A549 (cell line): ENCODE measurements around the gene GRIN2D. TPM values are rescaled to one million over a fixed set of nuclear protein-coding genes. Genes with fewer than 3 reads are reported as not detected.

ENCODE experiments used
- ATAC-seq, 2 experiments: fragments of 200-7000 bp in 1 of 2; fragments of >200 bp in 1 of 2; cut with Nextera tagmentation in 1 of 2; cut with Tn5 transposase in 1 of 2; 3 replicates each; pipeline versions ENCODE4 v1.8.0 to v1.9.1; 2018 to 2020; ENCODE audit warnings: mild to moderate bottlenecking in 1 of 2, moderate library complexity in 1 of 2
- CTCF ChIA-PET: fragments of 300-600 bp; sonication (Branson Sonifier 250); formaldehyde crosslinking; extraction: SDS; loops from one replicate; lab custom pipeline; 2021; ENCODE audit warnings: antibody characterized with exemption, inconsistent platforms; lab: Yijun Ruan, JAX
- POLR2A ChIA-PET: fragments of 350-600 bp; formaldehyde crosslinking; extraction: SDS; loops from one replicate; lab custom pipeline; 2021; ENCODE audit warnings: antibody characterized with exemption, inconsistent platforms; lab: Yijun Ruan, JAX
- DNase-seq, 2 experiments: peaks; one replicate each; pipeline versions ENCODE4 v3.0.0 to v3.0.0-alpha.2; 2011 to 2016; ENCODE audit warnings: low read depth in 1 of 2, low spot score in 1 of 2
- FAIRE-seq: peaks from 2 replicates; lab custom pipeline; 2011; peaks lifted over from hg19 to GRCh38; lab: Jason Lieb, UNC
- H3K27ac ChIP-seq, 2 experiments: fragments of >200 bp; sonication (Bioruptor Twin); formaldehyde crosslinking; 3 replicates each; pipeline ENCODE4 v1.5.1; 2016 to 2017
- H3K4me1 ChIP-seq: fragments of >200 bp; sonication (Bioruptor Twin); formaldehyde crosslinking; 3 replicates; pipeline ENCODE4 v1.6.1; 2016
- H3K4me2 ChIP-seq: fragments of >200 bp; sonication (Bioruptor Twin); formaldehyde crosslinking; 3 replicates; pipeline ENCODE4 v1.6.1; 2016
- H3K4me3 ChIP-seq: fragments of >200 bp; sonication (Bioruptor Twin); formaldehyde crosslinking; 3 replicates; pipeline ENCODE4 v1.5.1; 2016
- H3K9me3 ChIP-seq: fragments of >200 bp; sonication (Bioruptor Twin); formaldehyde crosslinking; 3 replicates; pipeline ENCODE4 v1.6.1; 2016
- ATOH8 ChIP-seq: fragments of 250-450 bp; sonication (Bioruptor Pico); IDR thresholded peaks from 2 replicates; pipeline ENCODE4 v1.5.0; 2020; ENCODE audit warnings: low read depth, mild to moderate bottlenecking, moderate library complexity
- CEBPB ChIP-seq, 2 experiments: fragments of >200 bp in 1 of 2; sonication (Bioruptor Twin) in 1 of 2; formaldehyde crosslinking in 1 of 2; IDR thresholded peaks; 2 replicates each; pipeline ENCODE4 v1.6.1; 2012 to 2016
- EHF ChIP-seq: fragments of 250-450 bp; sonication (Bioruptor Pico); IDR thresholded peaks from 2 replicates; pipeline ENCODE4 v1.5.0; 2020; ENCODE audit warnings: mild to moderate bottlenecking
- EHMT2 ChIP-seq: fragments of 200-600 bp; sonication (generic); IDR thresholded peaks from 2 replicates; pipeline ENCODE4 v1.6.1; 2016; ENCODE audit warnings: antibody characterized with exemption, low read depth, mild to moderate bottlenecking, moderate library complexity
- ELK1 ChIP-seq: fragments of 150-350 bp; IDR thresholded peaks from 2 replicates; pipeline ENCODE4 v1.6.1; 2014; ENCODE audit warnings: low read depth, mild to moderate bottlenecking, low read length
- EP300 ChIP-seq, 2 experiments: fragments of >200 bp; sonication (Bioruptor Twin); formaldehyde crosslinking; IDR thresholded peaks; 2 replicates in 1 of 2; 3 replicates in 1 of 2; pipeline ENCODE4 v1.6.1; 2016 to 2017
- GATA3 ChIP-seq: IDR thresholded peaks from 2 replicates; pipeline ENCODE4 v1.6.1; 2012; ENCODE audit warnings: borderline replicate concordance
- HES2 ChIP-seq: fragments of >200 bp; sonication (Bioruptor Twin); formaldehyde crosslinking; IDR thresholded peaks from 2 replicates; pipeline ENCODE4 v1.6.1; 2016
- HEYL ChIP-seq: fragments of 250-450 bp; sonication (Bioruptor Pico); IDR thresholded peaks from 2 replicates; pipeline ENCODE4 v1.8.0; 2021; ENCODE audit warnings: mild to moderate bottlenecking, moderate library complexity
- HOXA7 ChIP-seq: fragments of 250-450 bp; sonication (Bioruptor Pico); IDR thresholded peaks from 2 replicates; pipeline ENCODE4 v1.5.0; 2020; ENCODE audit warnings: mild to moderate bottlenecking, moderate library complexity
- HOXB13 ChIP-seq: fragments of 250-450 bp; sonication (Bioruptor Pico); IDR thresholded peaks from 2 replicates; pipeline ENCODE4 v1.5.0; 2020; ENCODE audit warnings: low read depth, mild to moderate bottlenecking, moderate library complexity
- JUN ChIP-seq, 2 experiments: fragments of >200 bp; sonication (Bioruptor Twin); formaldehyde crosslinking; IDR thresholded peaks; 2 replicates in 1 of 2; 3 replicates in 1 of 2; pipeline ENCODE4 v1.6.1; 2016 to 2017
- JUNB ChIP-seq: fragments of >200 bp; sonication (Bioruptor Twin); formaldehyde crosslinking; IDR thresholded peaks from 2 replicates; pipeline ENCODE4 v1.6.1; 2016
- KDM5A ChIP-seq: fragments of 200-600 bp; sonication (generic); IDR thresholded peaks from 2 replicates; pipeline ENCODE4 v1.6.1; 2016; ENCODE audit warnings: antibody characterized with exemption, mild to moderate bottlenecking
- MAFK ChIP-seq: fragments of 450-650 bp; IDR thresholded peaks from 2 replicates; pipeline ENCODE4 v1.6.1; 2014; ENCODE audit not compliant: partially characterized antibody
- MYC ChIP-seq: IDR thresholded peaks from 2 replicates; pipeline ENCODE4 v1.6.1; 2012; ENCODE audit warnings: mild to moderate bottlenecking, inconsistent platforms, low read length, improper control_type of control experiment, borderline replicate concordance
- NPAS2 ChIP-seq: fragments of 250-450 bp; sonication (Bioruptor Pico); IDR thresholded peaks from 2 replicates; pipeline ENCODE4 v1.8.0; 2022; ENCODE audit warnings: mild to moderate bottlenecking, moderate library complexity, borderline replicate concordance
- RAD21 ChIP-seq, 2 experiments: fragments of >200 bp in 1 of 2; sonication (Bioruptor Twin) in 1 of 2; formaldehyde crosslinking in 1 of 2; IDR thresholded peaks in 1 of 2; conservative IDR thresholded peaks in 1 of 2; 2 replicates in 1 of 2; 3 replicates in 1 of 2; pipeline ENCODE4 v1.6.1; 2012 to 2018; ENCODE audit warnings: inconsistent platforms in 1 of 2
- RCOR1 ChIP-seq: fragments of 150-350 bp; IDR thresholded peaks from 2 replicates; pipeline ENCODE4 v1.6.1; 2014; ENCODE audit warnings: antibody characterized with exemption, low read length, low read depth
- RFX5 ChIP-seq: fragments of 450-650 bp; IDR thresholded peaks from 2 replicates; pipeline ENCODE4 v1.7.1; 2014; ENCODE audit warnings: antibody characterized with exemption, mild to moderate bottlenecking, moderate library complexity
- SMC3 ChIP-seq: fragments of >200 bp; sonication (Bioruptor Twin); formaldehyde crosslinking; IDR thresholded peaks from 3 replicates; pipeline ENCODE4 v1.6.1; 2018; ENCODE audit warnings: inconsistent platforms
- TFCP2L1 ChIP-seq: fragments of 250-450 bp; sonication (Bioruptor Pico); IDR thresholded peaks from 2 replicates; pipeline ENCODE4 v1.5.0; 2021; ENCODE audit warnings: mild to moderate bottlenecking
- ZFP36 ChIP-seq: fragments of 450-650 bp; IDR thresholded peaks from 2 replicates; pipeline ENCODE4 v1.6.1; 2014; ENCODE audit warnings: borderline replicate concordance; ENCODE audit not compliant: partially characterized antibody
- ZSCAN20 ChIP-seq: fragments of 250-450 bp; sonication (Bioruptor Pico); IDR thresholded peaks from 2 replicates; pipeline ENCODE4 v1.8.0; 2022; ENCODE audit warnings: mild to moderate bottlenecking, moderate library complexity
- WGBS: methylation state at CpG from one replicate; pipeline ENCODE4 v1.1.6; 2017; ENCODE audit errors: missing lambda C conversion rate; 5-methylcytosine and 5-hydroxymethylcytosine counted together
- polyA plus RNA-seq, 4 experiments: library from polyadenylated mRNA; depleted of rRNA in 3 of 4; stranded (reverse); fragments of >200 nt; fragmentation: RNase III in 1 of 4; extraction: RNeasy Plus Mini Kit Qiagen cat#74134 plus additional on column Dnase treatment in 1 of 4; gene quantifications; 2 replicates in 3 of 4; 3 replicates in 1 of 4; pipeline ENCODE4 v1.2.3, GENCODE V29; 2011 to 2017
- TF ChIP-seq, protein P1 (sequence below): IDR thresholded peaks from 2 replicates; pipeline ENCODE4 v1.6.1; 2012; ENCODE audit warnings: low read depth, borderline replicate concordance
- TF ChIP-seq, protein P2 (sequence below): fragments of >200 bp; sonication (Bioruptor Twin); formaldehyde crosslinking; IDR thresholded peaks from 3 replicates; pipeline ENCODE4 v1.6.1; 2016
- TF ChIP-seq, protein P3 (sequence below): fragments of 200-600 bp; sonication (generic); IDR thresholded peaks from 2 replicates; pipeline ENCODE4 v1.6.1; 2016; ENCODE audit warnings: antibody characterized with exemption, mild to moderate bottlenecking, moderate library complexity

Gene GRIN2D
- polyA plus RNA-seq, 2 of the 4 experiments (the other 2 are of a cell fraction): 2.6 to 6.3 TPM

DNA sequence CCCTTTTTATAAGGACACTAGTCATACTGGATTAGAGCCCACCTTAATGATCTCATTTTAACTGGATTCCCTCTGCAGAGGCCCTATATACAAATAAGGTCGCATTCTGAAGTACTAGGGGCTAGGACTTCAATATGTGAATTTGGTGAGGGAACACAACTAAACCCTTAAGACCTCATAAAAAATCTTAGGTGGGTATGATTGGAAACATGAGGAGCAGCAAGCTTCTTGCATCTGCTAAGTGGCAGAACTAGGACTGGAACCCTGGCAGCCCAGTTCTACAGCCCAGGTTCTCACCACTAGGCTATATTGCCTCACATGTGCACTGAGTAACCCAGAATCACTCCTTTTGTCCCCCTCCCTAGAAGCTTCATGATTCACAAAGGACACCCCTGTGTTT lies 35.2 kb downstream of the GRIN2D start:
- ChIA-PET POLR2A (no interaction called here), CTCF (interaction anchor here (1.0 to 1.1 kb wide), 3 partner anchors 13 to 37 kb away, joined by 3 to 4 read pairs (median 4); partner anchors contain the start of gene KDELR1)
- TF ChIP-seq CEBPB (IDR thresholded peaks at IDR 0.05) (no peak), HOXA7 (CRISPR knock-in tag) (no peak), NPAS2 (CRISPR knock-in tag) (no peak), TFCP2L1 (no peak), HOXB13 (CRISPR knock-in tag) (no peak)
- TF ChIP-seq, protein P1, sequence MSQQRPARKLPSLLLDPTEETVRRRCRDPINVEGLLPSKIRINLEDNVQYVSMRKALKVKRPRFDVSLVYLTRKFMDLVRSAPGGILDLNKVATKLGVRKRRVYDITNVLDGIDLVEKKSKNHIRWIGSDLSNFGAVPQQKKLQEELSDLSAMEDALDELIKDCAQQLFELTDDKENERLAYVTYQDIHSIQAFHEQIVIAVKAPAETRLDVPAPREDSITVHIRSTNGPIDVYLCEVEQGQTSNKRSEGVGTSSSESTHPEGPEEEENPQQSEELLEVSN: no peak

DNA sequence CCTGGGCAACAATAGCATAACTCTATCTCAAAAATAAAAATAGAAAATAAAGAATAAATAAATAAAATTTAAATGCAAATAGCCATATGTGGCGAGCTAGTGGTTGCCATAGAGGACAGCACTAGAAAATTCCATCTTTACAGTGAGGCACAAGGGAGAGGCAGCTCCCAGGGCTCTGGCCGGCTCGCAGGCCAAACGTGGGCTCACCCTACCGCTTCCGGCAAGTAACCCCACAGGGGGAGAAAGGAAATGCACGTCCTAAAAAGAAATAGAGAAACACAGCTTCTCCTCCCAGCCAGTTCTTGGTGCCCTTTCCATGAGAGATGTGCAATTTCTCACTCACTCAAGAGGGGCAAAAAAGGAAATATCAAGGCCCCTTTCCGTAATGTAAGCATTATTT lies 39.9 kb downstream of the GRIN2D start:
- ChIA-PET CTCF (interaction anchor here (0.6 to 5.6 kb wide), 3 partner anchors 12 to 75 kb away, joined by 3 to 30 read pairs (median 4); partner anchors contain the start of gene GRWD1), POLR2A (no interaction called here)
- Histone ChIP-seq H3K4me2 (no peak overlapping the region), H3K4me1 (no peaks in the 10 kb centered on the region), H3K4me3 (no peak overlapping the region), H3K27ac (no peak overlapping the region), H3K9me3 (peaks cover 9% of the 10 kb centered on the region; the same call in 2 of the 3 replicates)
- TF ChIP-seq ATOH8 (CRISPR knock-in tag) (no peak), HES2 (no peak), GATA3 (no peak), JUNB (no peak), ZFP36 (no peak), HEYL (no peak), JUN (IDR thresholded peaks at IDR 0.05) (no peak), EHMT2 (no peak)
- TF ChIP-seq, protein P2, sequence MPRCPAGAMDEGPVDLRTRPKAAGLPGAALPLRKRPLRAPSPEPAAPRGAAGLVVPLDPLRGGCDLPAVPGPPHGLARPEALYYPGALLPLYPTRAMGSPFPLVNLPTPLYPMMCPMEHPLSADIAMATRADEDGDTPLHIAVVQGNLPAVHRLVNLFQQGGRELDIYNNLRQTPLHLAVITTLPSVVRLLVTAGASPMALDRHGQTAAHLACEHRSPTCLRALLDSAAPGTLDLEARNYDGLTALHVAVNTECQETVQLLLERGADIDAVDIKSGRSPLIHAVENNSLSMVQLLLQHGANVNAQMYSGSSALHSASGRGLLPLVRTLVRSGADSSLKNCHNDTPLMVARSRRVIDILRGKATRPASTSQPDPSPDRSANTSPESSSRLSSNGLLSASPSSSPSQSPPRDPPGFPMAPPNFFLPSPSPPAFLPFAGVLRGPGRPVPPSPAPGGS: no peak
- 87% methylated on average over 8 of the region's 8 CpGs for WGBS
- no peak for FAIRE-seq
- ATAC-seq: peak in 1 of 2 experiments; percentile 41; a peak in 3 of 6 replicates
- DNase-seq: no peak

More for the DNA sequence above, 35.2 kb downstream of the GRIN2D start:
- Histone ChIP-seq H3K4me1 (peaks cover 20% of the 10 kb centered on the region), H3K9me3 (peaks cover 9% of the 10 kb centered on the region; the same call in 2 of the 3 replicates), H3K4me2 (no peak overlapping the region), H3K27ac (no peak overlapping the region), H3K4me3 (no peak overlapping the region)
- 100% methylated on average over 1 of the region's 1 CpG for WGBS
- no peak for FAIRE-seq
- DNase-seq: no peak
- no peak for ATAC-seq

GRCh38 chr19:48436586-48436985 lies 43.1 kb downstream of the GRIN2D start:
- DNase-seq: no peak
- no peak overlapping the region for H3K27ac ChIP-seq
- WGBS: 81% methylated on average over 5 of the region's 5 CpGs
- FAIRE-seq: no peak
- ATAC-seq: 0 out of 6 replicates have a peak, but pooled peaks of 1 of the 2 experiments have one; percentile 21
- no peaks in the 10 kb centered on the region for H3K4me1 ChIP-seq
- H3K4me2 ChIP-seq: no peak overlapping the region
- H3K9me3 ChIP-seq: no peaks in the 10 kb centered on the region; the same call in 2 of the 3 replicates
- no peak overlapping the region for H3K4me3 ChIP-seq
- TF ChIP-seq EP300 (IDR thresholded peaks at IDR 0.05) (no peak), MAFK (no peak), SMC3 (no peak), ZSCAN20 (CRISPR knock-in tag) (no peak), KDM5A (no peak), MYC (no peak), NPAS2 (CRISPR knock-in tag) (no peak), ELK1 (no peak), JUN (IDR thresholded peaks at IDR 0.05) (no peak), EHF (no peak), RAD21 (conservative IDR thresholded peaks at IDR 0.05 in 1 of 2, IDR thresholded peaks at IDR 0.05 in 1 of 2) (no peak), HOXB13 (CRISPR knock-in tag) (no peak), RFX5 (no peak), RCOR1 (no peak)
- TF ChIP-seq, protein P3, sequence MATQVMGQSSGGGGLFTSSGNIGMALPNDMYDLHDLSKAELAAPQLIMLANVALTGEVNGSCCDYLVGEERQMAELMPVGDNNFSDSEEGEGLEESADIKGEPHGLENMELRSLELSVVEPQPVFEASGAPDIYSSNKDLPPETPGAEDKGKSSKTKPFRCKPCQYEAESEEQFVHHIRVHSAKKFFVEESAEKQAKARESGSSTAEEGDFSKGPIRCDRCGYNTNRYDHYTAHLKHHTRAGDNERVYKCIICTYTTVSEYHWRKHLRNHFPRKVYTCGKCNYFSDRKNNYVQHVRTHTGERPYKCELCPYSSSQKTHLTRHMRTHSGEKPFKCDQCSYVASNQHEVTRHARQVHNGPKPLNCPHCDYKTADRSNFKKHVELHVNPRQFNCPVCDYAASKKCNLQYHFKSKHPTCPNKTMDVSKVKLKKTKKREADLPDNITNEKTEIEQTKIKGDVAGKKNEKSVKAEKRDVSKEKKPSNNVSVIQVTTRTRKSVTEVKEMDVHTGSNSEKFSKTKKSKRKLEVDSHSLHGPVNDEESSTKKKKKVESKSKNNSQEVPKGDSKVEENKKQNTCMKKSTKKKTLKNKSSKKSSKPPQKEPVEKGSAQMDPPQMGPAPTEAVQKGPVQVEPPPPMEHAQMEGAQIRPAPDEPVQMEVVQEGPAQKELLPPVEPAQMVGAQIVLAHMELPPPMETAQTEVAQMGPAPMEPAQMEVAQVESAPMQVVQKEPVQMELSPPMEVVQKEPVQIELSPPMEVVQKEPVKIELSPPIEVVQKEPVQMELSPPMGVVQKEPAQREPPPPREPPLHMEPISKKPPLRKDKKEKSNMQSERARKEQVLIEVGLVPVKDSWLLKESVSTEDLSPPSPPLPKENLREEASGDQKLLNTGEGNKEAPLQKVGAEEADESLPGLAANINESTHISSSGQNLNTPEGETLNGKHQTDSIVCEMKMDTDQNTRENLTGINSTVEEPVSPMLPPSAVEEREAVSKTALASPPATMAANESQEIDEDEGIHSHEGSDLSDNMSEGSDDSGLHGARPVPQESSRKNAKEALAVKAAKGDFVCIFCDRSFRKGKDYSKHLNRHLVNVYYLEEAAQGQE: no peak
- POLR2A ChIA-PET: no interaction called here
- CTCF ChIA-PET: interaction anchor here (0.8 to 5.6 kb wide), 5 partner anchors 9 to 147 kb away, joined by 3 to 30 read pairs (median 3); partner anchors contain the start of genes GRIN2D and GRWD1
